Measurements from ENCODE around the gene POLE2. TPM values are rescaled to one million over a fixed set of nuclear protein-coding genes. Genes with fewer than 3 reads are reported as not detected.
"Not testable (repeated sequence)": the region's sequence is repeated elsewhere in the genome, so short reads cannot be mapped to it uniquely, and the experiment has no call there.

POLE2 gene
- 1 to 10 TPM; 3.0 to 4.5 (median 4.1) TPM for total RNA-seq
- 5.0 TPM for total RNA-seq (2013)

GRCh38 chr14:49687942-49688700 lies at the start of gene POLE2:
Gene POLE2 (minus strand): TSS chr14:49688214. CDS start chr14:49688203, 11 bp downstream.
- no peaks in the 10 kb centered on the region for H3K27me3 Mint-ChIP-seq (ENCODE audit: low read depth in 2 of 2)
- no peak for TF ChIP-seq CTCF (IDR thresholded peaks at IDR 0.05)
- Histone ChIP-seq H3K9me3 (ENCODE audit: control insufficient read depth, insufficient read depth, low read length) (no peaks in the 10 kb centered on the region), H3K27me3 (ENCODE audit: control insufficient read depth, insufficient read depth, low read length) (no peaks in the 10 kb centered on the region), H3K4me3 (ENCODE audit: low read length) (peak within 1 kb of the TSS; percentile 59), H3K4me1 (ENCODE audit: control insufficient read depth, insufficient read depth, low read length) (peaks cover 12% of the 10 kb centered on the region), H3K27ac (ENCODE audit: low read length) (peak within 1 kb of the TSS; percentile 58), H3K36me3 (ENCODE audit: control insufficient read depth, insufficient read depth, low read length) (no peaks in the 10 kb centered on the region)
- no peaks in the 10 kb centered on the region for H3K36me3 Mint-ChIP-seq
- peak within 1 kb of the TSS; percentile 88 for H3K4me3 Mint-ChIP-seq
- H3K9me3 Mint-ChIP-seq = no peaks in the 10 kb centered on the region
- WGBS (ENCODE audit: insufficient coverage) = 6% methylated on average over 67 of the region's 67 CpGs
- ATAC-seq (peak; percentile 82 to 85 (median 82)), DNase-seq (peak; percentile 72 to 82)
- H3K27ac Mint-ChIP-seq = peak within 1 kb of the TSS; percentile 82 to 88
- intact Hi-C loops (cut with micrococcal nuclease) = loop anchor here (1.0 kb wide), 1 partner anchor 53 kb away; the partner anchor contains the start of gene DNAAF2
- peaks cover 27 to 36% of the 10 kb centered on the region in 2 donors for H3K4me1 Mint-ChIP-seq

GRCh38 chr14:49735669-49736068 lies 47.7 kb upstream of the POLE2 start:
- H3K27ac ChIP-seq (ENCODE audit: low read length); intact Hi-C loops (cut with micrococcal nuclease); H3K9me3 ChIP-seq (ENCODE audit: control insufficient read depth, insufficient read depth, low read length); ATAC-seq; DNase-seq; H3K4me3 ChIP-seq (ENCODE audit: low read length); H3K4me3 Mint-ChIP-seq; H3K36me3 ChIP-seq (ENCODE audit: control insufficient read depth, insufficient read depth, low read length); H3K27me3 Mint-ChIP-seq (ENCODE audit: low read depth in 2 of 2); H3K9me3 Mint-ChIP-seq; H3K27ac Mint-ChIP-seq; H3K27me3 ChIP-seq (ENCODE audit: control insufficient read depth, insufficient read depth, low read length); H3K4me1 ChIP-seq (ENCODE audit: control insufficient read depth, insufficient read depth, low read length); H3K4me1 Mint-ChIP-seq; H3K36me3 Mint-ChIP-seq: not testable (repeated sequence)
- 85% methylated on average over 4 of the region's 4 CpGs for WGBS (ENCODE audit: insufficient coverage)

- H3K36me3 Mint-ChIP-seq = no peaks in the 10 kb centered on the region
- Histone ChIP-seq H3K9me3 (ENCODE audit: control insufficient read depth, insufficient read depth, low read length) (no peaks in the 10 kb centered on the region), H3K4me3 (ENCODE audit: low read length) (no peak overlapping the region), H3K27me3 (ENCODE audit: control insufficient read depth, insufficient read depth, low read length) (no peaks in the 10 kb centered on the region), H3K4me1 (ENCODE audit: control insufficient read depth, insufficient read depth, low read length) (no peaks in the 10 kb centered on the region), H3K27ac (ENCODE audit: low read length) (no peak overlapping the region), H3K36me3 (ENCODE audit: control insufficient read depth, insufficient read depth, low read length) (no peaks in the 10 kb centered on the region)
- H3K9me3 Mint-ChIP-seq = no peaks in the 10 kb centered on the region
- no peak for DNase-seq
- intact Hi-C loops (cut with micrococcal nuclease) = no loop called here
- no peak for ATAC-seq
- no peak overlapping the region for H3K4me3 Mint-ChIP-seq
- TF ChIP-seq CTCF (IDR thresholded peaks at IDR 0.05) = no peak
- H3K4me1 Mint-ChIP-seq = no peaks in the 10 kb centered on the region
- H3K27ac Mint-ChIP-seq = no peak overlapping the region
- H3K27me3 Mint-ChIP-seq (ENCODE audit: low read depth in 2 of 2) = no peaks in the 10 kb centered on the region
These were observed 45.8 kb upstream of the POLE2 start for GRCh38 chr14:49733836-49734235.

GRCh38 chr14:49732896-49733295 lies 44.9 kb upstream of the POLE2 start:
- H3K36me3 ChIP-seq (ENCODE audit: control insufficient read depth, insufficient read depth, low read length) = no peaks in the 10 kb centered on the region
- ATAC-seq = no peak
- H3K27me3 ChIP-seq (ENCODE audit: control insufficient read depth, insufficient read depth, low read length) = no peaks in the 10 kb centered on the region
- no peak overlapping the region for H3K4me3 Mint-ChIP-seq
- H3K4me3 ChIP-seq (ENCODE audit: low read length) = no peak overlapping the region
- H3K4me1 Mint-ChIP-seq = no peaks in the 10 kb centered on the region
- H3K9me3 ChIP-seq (ENCODE audit: control insufficient read depth, insufficient read depth, low read length) = no peaks in the 10 kb centered on the region
- no peaks in the 10 kb centered on the region for H3K9me3 Mint-ChIP-seq
- DNase-seq = no peak
- H3K27ac Mint-ChIP-seq = no peak overlapping the region
- no peak for TF ChIP-seq CTCF (IDR thresholded peaks at IDR 0.05)
- H3K36me3 Mint-ChIP-seq = no peaks in the 10 kb centered on the region
- H3K27me3 Mint-ChIP-seq (ENCODE audit: low read depth in 2 of 2) = no peaks in the 10 kb centered on the region
- H3K27ac ChIP-seq (ENCODE audit: low read length) = no peak overlapping the region
- 88% methylated on average over 2 of the region's 3 CpGs for WGBS (ENCODE audit: insufficient coverage)
- intact Hi-C loops (cut with micrococcal nuclease) = no loop called here
- no peaks in the 10 kb centered on the region for H3K4me1 ChIP-seq (ENCODE audit: control insufficient read depth, insufficient read depth, low read length)
